Measurements from ENCODE around the gene LRRC15.

DNA sequence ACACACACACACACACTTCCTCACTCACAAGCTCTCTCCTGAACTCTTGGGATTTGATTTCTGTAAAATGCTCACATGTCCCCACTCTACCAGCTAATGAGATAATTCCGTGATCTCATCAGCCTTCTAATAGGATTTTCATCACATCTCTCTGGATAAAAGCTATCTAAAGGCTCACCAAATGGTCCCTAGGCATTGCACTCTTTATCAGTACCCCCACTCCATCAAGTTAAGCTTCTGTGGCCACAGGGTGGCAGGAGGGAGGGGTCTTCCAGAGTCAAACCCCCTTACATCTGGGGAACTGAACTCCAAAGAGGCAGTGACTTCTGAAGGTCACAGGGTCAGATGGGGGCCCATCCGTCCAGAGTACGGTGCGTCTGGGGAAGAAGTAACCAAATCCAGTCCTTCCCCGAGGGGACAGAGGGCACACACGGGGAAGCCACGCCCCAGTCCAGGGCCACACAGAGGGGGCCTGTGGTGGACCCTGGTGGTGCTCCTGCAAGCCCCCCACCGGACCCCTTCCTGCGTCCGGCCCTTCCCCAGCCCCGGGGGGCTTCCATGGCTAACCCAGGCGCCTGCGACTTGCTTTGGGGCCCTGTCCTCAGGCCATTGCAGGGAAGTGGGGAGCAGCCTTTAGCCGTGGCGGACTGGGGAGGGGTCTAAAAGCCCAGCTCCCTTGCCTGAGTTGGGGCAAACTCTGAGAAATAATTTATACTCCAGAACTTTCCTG is 44.0 kb downstream of the LRRC15 start:
- TF ChIP-seq, protein P1, sequence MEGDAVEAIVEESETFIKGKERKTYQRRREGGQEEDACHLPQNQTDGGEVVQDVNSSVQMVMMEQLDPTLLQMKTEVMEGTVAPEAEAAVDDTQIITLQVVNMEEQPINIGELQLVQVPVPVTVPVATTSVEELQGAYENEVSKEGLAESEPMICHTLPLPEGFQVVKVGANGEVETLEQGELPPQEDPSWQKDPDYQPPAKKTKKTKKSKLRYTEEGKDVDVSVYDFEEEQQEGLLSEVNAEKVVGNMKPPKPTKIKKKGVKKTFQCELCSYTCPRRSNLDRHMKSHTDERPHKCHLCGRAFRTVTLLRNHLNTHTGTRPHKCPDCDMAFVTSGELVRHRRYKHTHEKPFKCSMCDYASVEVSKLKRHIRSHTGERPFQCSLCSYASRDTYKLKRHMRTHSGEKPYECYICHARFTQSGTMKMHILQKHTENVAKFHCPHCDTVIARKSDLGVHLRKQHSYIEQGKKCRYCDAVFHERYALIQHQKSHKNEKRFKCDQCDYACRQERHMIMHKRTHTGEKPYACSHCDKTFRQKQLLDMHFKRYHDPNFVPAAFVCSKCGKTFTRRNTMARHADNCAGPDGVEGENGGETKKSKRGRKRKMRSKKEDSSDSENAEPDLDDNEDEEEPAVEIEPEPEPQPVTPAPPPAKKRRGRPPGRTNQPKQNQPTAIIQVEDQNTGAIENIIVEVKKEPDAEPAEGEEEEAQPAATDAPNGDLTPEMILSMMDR (IDR thresholded peaks at IDR 0.05): no peak
- TF ChIP-seq POLR2AphosphoS5 (IDR thresholded peaks at IDR 0.05): no peak

Measured in suprapubic skin (tissue), 3 donors.